Stimulated activated CD8-positive, alpha-beta memory T cell treated with anti-CD3 and anti-CD28 coated beads, Interleukin-12 subunit alpha, Interleukin-12 subunit beta, amount 100 ng/mL, for 24 hours (primary cell): ENCODE results near the gene TIMP1.

Experiments
- DNase-seq: peaks from one replicate; pipeline ENCODE4 v3.0.0-alpha.2; 2020; ENCODE audit errors: extremely low read depth

Gene TIMP1

DNA sequence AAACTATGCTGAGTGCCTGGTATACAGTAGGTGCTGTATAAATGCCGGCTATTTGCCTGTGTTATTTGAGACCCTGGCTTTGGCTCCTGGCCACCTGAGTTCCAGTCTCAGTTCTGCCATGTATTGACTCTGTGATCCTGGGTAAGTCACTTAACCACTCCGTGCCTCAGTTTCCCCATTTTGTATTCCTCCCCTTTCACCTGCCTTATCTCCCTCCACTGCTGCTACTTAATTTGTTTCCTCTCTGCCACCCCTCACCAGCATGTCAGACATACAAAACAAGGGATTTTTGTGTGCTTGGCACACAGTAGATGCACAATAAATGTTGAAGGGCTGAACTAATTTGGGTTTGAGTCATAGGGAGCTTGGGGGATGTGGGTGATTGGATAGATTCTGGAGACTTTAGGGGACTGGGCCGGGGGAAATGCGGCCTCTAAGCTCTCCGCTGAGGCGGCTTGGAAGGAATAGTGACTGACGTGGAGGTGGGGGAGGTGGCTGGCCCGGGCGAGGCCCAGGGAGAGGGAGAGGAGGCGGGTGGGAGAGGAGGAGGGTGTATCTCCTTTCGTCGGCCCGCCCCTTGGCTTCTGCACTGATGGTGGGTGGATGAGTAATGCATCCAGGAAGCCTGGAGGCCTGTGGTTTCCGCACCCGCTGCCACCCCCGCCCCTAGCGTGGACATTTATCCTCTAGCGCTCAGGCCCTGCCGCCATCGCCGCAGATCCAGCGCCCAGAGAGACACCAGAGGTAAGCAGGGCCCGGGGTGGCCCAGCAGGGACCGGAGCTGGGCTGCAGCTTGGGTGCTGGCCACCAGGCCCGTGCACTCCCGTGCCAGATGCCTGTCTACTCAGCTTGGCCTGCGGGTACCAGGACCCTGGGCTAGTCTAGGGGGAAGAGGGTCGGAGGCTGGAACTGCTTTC, at the start of gene TIMP1:
Gene TIMP1, plus strand, starts transcription at position 706 of the 917 bp plus-strand sequence. CDS start 980 bp downstream, outside the sequence.
- peak; percentile 48 for DNase-seq

DNA sequence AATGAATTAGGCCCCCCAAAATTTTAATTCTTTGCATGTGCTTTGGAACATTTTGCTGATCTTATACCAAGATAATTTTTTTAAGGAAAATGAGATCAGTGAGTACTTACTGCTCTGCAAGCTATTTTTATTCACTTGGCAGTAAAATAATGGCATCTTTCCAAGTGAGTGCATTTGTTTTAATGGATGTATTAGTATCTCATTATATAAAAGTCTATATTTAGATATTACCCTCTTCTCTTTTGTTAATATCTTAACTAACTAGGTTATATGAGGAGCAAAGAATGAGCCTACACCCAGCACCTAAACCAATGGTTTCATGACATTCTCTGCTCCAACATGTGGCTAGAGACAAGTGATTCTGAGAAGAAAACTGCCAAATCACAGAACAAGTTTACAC, 42.4 kb upstream of the TIMP1 start:
- DNase-seq = no peak

DNA sequence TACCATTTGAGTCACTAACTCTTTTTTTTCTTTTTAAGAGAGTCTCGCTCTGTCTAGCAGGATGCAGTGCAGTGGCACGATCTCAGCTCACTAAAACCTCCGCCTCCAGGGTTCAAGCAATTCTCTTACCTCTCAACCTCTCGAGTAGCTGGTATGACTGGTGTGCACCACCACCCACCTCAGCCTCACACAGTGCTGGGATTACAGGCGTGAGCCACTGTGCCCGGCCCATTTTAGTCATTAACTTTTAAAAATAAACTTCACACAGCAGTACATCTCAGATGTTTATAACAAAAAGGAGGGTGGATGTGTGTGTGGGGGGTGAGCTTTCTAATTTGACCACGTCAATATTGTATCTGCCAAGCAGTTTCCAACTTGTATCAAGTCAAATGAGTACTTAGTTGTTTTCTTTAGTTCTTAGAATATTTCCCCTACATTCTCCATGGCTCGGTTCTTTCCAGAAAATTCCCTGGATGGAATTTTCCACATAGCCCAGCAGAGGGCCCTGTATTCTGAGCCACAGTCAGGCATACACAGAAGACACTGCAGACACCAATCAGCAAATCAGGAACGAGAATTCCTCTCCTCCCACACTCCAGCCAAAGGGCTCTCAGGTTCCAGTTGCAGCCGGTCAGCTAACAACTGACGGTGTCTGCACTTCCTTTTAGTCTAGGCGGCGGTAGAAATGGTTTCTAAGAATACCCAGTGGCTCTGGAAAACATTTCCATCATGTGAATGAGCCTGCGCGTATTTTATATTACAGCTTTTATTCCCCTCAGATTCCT, 41.3 kb upstream of the TIMP1 start:
- no peak for DNase-seq

DNA sequence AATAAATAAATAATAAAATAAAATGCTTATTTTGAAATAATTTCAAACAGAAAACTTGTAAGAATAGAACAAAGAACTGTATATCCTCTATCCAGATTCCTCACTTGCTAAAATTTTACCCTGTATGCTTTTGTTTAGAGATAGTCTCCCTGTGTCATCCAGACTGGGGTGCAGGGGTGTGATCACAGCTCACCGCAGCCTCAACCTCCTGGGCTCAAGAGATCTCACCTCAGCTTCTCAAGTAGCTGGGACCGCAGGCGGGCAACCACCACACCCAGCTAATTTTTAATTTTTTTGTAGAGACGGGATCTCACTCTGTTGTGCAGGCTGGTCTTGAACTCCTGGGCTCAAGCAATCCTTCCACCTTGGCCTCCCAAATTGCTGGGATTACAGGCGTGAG, 38.7 kb upstream of the TIMP1 start:
- DNase-seq = no peak

DNA sequence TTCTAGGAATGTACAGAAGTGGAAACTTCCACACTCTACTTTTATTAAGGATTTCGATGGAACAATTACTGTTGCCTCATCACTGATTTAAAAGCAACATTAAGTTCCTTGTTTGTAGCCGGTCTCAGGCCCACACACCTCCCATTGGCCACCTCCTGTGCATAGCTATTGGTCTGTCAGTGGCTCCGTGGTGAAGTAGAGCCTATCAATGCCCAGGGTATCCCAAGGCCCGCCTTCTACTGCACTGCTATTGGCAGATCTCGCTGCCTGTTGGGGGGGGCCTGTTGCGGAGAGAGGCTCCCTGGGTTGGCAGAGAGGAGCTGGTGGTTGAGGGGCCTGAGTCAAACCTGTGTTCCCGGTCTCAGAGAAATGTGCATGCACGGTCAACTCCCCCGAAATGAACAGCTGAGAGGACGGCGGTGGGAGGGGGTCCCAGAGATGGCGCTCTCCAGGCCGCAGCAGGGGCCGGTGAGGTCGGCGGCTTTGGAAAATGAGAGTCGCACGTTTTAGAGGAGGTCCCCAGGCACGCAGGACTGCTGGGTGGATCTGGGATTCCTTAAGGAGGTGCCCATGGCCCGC, 26.1 kb upstream of the TIMP1 start:
- DNase-seq = peak; percentile 64

DNA sequence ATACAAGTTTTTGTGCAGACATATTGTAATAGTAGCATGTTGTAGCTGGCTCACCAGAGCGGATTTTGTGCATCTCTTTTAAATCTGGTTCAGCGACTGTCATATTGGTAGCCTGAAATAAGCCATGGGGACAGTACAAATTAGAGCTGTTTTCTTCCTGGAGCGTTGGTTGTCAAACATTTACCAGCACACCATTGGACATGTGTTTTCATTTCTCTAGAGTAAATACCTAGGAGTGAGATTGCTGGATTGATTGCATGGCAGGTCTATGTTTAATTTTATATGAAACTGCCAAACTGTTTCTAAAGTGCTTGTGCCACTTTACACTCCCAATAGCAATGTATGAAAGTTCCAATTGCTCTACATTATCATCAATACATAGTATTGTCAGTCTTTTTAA, 23.8 kb upstream of the TIMP1 start:
- DNase-seq = no peak

DNA sequence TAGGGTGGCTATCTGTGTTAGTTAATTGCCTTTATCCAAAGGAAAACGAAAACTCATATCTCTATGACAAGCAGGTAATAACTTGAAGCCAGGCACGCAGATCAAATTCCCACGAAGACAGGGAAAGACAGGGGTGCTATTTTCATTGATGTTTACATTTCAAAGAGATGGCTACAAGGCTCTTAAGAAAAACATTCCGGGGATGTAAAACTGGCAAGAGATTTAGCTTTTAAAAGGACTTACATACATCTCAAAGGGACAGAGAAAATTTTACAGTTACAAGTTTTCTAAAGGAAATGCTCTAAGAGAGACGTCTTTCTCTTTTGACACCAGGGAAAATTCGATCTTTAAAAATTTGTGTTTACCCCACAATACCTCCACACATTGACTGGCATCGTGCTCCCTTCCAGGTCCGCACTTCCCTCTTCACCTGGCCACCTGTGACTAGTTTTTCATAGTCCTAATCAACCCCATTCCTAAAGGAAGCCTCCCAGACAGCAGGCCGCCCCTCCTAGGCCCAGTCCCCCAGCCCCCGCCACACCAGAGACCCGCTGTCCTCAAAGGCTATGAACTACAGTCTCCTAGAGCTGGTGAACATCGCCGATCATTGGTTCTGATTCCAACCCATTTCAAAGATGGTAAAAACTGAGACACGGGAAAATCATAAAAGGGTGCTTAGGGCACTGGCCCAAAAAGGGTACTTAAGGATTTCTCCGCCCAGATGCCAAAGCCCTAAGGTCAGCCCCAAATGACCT, 21.9 kb upstream of the TIMP1 start:
- DNase-seq = no peak

DNA sequence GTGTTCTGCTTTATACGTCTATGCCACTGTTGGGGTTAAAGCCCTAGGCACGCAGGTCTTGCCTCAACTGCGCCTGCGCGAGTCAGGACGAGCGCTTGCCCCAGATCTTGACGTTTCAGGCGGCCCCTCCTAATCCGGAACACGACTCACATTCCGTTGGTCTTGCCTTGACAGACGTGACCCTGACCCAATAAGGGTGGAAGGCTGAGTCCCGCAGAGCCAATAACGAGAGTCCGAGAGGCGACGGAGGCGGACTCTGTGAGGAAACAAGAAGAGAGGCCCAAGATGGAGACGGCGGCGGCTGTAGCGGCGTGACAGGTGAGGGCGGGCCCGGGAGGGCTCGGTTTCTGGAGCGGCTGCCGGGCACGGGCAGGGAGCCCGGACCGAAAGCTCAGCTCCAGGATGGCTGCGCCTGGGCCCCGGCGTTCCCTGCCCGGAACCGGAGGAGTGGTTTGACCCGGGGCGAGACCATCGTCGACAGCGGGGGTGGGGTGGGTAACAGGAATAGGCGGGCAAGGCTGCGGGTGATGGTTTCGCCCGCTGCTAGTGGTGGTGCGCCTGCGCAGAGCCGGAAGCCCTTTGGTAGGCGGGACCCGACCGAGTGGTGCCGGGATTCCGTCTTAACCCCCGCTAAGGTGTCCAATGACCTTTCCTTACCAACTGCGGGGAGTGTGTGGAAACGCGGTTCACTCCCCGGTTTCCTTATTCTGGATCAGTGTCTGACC, 21.1 kb upstream of the TIMP1 start, which contains the start of gene ARAF:
Gene ARAF, plus strand, starts transcription at position 272 of the 725 bp plus-strand sequence. CDS start 1,763 bp downstream, outside the sequence.
- peak; percentile 82 for DNase-seq

DNA sequence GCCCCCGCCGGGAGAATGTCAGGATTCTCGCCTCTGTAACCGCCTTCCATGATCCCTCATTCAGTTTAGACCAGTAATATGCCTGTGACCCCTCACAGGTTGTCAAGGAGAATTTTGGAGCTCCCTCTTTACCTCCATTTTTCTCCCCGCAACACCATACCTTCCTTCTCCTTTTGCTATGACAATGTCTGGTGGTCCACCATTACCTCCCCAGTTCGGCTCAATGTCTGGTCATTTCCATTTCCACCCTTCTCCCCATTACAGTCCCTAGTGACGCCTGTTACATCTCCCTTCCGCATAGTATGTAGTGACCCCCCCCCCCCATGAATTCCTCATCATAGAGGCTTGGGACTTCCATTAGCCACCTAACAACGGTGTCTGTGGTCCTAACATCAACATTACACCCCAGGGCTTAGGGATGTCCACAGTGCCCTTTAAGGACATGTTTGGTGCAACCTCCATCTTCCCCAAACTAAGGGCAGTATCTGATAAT, 20.5 kb upstream of the TIMP1 start:
- DNase-seq = no peak

DNA sequence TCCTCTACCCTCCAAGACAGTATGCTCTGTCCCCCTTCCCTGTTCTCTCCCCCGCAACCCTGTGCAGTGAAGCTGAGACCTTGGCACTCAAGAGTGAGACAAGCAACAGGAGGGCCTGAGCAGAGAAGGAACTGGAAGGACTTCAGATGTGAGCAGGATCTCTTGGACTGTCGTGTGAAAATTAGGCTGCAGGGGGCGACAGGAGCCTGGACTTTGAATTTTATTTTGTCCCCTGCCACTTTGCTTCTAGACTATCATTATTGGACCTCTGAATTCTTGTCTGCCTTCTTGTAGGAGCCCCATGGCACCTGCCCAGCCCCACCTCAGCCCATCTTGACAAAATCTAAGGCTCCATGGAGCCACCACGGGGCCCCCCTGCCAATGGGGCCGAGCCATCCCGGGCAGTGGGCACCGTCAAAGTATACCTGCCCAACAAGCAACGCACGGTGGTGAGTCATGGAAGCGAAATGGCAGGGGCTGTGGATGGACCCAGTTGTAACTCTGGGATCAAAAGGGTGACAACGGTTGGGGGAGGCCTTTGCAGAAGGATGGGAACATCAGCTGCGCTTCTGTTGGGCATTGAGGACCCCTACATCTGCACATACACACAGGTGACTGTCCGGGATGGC, 19.5 kb upstream of the TIMP1 start:
- no peak for DNase-seq

DNA sequence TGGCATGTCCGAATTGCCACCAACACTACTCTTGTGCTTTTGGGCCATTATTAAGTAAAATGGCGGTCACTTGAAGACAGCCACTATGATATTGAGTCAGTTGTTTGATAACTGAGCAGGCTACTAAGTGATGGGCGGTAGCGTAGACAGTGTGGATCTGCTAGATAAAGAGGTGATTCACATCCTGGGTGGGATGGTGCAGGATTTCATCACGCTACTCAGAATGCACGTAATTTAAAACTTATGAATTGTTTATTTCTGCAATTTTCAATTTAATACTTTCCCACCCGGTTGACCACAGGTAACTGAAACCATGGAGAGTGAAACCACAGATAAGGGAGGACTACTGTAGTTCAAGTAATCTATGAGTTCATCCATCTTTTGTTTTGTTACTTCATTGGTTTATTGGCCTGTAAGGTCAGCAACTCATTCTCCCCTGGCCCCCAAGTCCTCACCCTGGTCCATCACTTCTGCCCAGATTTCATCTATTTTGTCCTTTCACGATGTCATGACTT, 18.4 kb upstream of the TIMP1 start:
- DNase-seq = no peak

DNA sequence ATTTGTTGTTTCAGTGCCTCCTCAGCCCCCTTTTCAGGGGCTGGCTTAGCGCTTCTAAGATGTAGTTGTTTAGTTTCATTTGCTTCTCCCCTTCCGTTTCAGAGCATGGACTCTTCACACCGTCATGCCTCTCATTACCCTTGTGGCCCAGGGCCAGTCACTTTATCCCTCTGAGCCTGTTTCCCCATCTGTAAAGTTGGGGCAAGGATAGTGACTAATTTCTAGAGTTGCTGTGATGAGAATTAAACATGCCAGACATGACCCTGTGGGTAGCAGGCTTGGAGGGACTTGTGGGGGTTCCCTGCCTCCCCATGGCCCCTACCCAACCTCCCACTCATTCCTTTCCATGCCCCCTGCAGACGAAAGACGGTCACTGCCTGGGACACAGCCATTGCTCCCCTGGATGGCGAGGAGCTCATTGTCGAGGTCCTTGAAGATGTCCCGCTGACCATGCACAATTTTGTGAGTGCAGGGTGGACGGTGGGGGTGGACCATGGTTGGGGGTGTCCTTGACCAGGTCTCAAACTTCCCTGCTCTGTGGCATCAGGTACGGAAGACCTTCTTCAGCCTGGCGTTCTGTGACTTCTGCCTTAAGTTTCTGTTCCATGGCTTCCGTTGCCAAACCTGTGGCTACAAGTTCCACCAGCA, 17.7 kb upstream of the TIMP1 start:
- no peak for DNase-seq

DNA sequence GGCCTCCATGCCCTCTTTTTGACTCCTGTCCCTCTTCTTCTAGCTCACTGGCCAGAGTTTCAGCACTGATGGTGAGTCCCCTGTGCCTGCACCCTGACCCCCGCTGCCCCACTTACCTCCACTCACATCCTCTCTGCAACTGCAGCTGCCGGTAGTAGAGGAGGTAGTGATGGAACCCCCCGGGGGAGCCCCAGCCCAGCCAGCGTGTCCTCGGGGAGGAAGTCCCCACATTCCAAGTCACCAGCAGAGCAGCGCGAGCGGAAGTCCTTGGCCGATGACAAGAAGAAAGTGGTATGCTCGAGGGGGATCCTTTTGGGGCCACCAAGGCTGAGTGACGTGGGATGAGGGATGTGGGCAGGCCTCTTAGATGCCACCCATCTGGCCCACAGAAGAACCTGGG, 15.4 kb upstream of the TIMP1 start:
- no peak for DNase-seq

DNA sequence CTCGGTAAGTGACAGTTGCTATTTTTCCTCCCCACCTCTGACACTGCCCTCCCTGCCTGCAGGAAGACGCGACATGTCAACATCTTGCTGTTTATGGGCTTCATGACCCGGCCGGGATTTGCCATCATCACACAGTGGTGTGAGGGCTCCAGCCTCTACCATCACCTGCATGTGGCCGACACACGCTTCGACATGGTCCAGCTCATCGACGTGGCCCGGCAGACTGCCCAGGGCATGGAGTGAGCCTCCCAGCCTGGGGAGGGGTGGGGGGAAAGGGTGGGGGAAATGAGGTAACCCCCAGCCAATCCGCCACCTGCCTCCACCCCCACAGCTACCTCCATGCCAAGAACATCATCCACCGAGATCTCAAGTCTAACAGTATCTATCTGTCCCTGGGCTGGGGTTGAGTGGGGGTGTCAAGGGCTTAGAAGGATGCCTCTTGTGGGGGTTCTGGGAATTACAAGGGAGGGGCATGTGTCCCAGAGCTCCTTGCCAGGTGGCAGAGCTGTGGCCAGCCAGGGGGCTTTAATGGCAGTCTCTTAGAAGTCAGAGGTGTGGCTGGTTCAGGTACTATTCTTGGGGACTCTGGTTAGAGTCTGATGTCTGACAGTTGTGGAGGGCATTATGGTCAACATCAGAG, 13.5 kb upstream of the TIMP1 start:
- DNase-seq = no peak

DNA sequence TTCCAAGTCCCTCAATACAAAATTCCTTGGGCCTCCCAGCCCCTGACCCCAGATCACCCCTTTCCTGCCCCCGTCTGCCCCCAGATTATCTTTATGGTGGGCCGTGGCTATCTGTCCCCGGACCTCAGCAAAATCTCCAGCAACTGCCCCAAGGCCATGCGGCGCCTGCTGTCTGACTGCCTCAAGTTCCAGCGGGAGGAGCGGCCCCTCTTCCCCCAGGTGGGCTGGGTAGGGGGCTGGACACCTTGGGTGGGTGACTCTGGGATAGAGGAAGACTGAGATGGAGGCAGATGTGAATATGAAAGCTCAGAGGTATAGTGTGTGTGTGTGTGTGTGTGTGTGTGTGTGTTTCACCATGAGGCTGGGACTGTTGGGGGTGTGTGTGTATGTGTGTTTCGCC, 11.4 kb upstream of the TIMP1 start:
- no peak for DNase-seq

DNA sequence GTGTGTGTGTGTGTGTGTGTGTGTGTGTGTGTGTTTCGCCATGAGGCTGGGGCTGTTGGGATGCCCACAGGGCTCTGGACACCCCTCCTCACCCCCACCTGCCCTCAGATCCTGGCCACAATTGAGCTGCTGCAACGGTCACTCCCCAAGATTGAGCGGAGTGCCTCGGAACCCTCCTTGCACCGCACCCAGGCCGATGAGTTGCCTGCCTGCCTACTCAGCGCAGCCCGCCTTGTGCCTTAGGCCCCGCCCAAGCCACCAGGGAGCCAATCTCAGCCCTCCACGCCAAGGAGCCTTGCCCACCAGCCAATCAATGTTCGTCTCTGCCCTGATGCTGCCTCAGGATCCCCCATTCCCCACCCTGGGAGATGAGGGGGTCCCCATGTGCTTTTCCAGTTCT, 11.0 kb upstream of the TIMP1 start:
- DNase-seq = no peak

DNA sequence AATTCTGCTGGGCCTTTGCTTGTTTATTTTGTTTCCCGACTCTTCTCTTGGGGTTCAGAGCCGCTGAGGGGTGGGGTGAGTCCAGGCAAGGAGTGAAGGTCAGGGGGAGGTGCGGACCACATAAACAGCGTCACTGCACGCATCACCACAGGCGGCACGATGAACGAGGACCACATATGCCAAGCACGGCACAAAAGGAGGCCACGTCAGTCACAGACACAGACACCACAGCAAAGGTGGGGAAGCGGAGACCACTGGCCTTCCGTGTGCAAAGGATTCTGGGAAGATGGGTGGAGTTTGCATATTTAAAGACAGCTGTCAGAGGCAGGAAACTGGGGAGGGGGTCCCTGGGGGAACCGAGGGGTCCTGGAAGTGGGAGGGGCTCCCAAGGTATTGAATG, 10.3 kb upstream of the TIMP1 start:
- DNase-seq = no peak

DNA sequence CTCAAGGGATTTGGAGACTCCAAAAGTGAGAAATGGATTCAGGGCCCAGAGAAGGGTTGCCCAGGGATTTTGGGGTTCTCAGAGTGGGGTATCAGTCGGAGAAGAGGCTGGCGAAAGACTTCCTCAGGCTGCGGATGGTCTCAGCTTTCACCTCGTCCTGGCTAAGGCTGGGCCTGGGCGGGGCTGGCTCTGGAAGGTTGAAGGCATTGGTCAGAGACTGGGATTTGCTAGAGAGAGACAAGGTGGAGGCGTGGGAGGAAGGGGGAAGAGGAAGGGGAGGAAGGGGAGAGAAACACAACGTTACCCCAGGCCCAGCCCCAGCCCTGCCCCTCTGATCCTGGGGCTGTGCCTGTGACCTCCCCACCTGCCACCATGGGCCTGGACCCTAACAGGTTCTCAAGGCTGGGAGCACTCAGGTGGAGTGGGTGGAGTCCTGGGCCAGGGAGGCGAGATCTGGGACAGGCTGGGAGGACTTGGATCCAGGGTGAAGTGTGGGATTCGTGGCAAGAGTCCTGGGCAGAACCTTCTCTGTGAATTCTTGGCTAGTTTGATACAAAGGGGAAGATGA, 9.4 kb upstream of the TIMP1 start:
- DNase-seq = no peak
